ENCODE results near the gene KPTN. TPM values are rescaled to one million over a fixed set of nuclear protein-coding genes. Genes with fewer than 3 reads are reported as not detected.
A peak's percentile ranks its signal among the peaks of the same experiment; 100 is the strongest.

Gene KPTN
- total RNA-seq, 2 donors from 2014 or later, result 14.7 to 22.9 TPM

DNA sequence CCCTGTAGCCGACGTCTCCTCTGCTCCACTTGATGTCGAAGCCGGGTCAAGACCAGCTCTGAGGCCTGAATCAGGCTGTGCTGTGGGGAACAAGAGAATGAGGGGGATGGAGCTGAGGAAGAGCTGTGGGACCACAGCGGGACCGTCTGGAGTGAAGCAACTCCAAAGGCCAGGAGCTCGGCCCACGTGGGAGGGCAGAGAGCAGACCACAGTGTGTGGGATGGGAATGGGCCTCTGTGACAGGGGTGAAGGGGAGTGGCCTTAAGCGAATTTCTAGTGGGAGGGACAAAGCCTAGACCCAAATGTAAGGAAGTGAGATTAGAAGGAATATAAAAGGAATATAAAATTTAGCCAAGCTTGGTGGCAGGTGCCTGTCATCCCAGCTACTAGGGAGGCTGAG, 8.6 kb downstream of the KPTN start:
- 80 to 91% methylated on average over 7 to 9 of the region's 9 CpGs for WGBS, 2 experiments (ENCODE audit: insufficient coverage in 1 of 2, insufficient read length in 1 of 2)
- Mint-ChIP-seq H3K36me3 (ENCODE audit: low read depth) (no peaks in the 10 kb centered on the region), H3K4me3 (no peak overlapping the region), H3K27me3 (ENCODE audit: insufficient read depth) (peaks cover 15% of the 10 kb centered on the region), H3K4me1 (peaks cover 9% of the 10 kb centered on the region), H3K9me3 (no peaks in the 10 kb centered on the region), H3K27ac (no peak overlapping the region)
- H3K27me3 ChIP-seq (ENCODE audit: control insufficient read depth, insufficient read depth, low read length, poor library complexity, severe bottlenecking), result peaks cover 5% of the 10 kb centered on the region
- no peak overlapping the region for H3K4me3 ChIP-seq (ENCODE audit: low read length)
- DNase-seq, result no peak
- TF ChIP-seq CTCF (conservative IDR thresholded peaks at IDR 0.05), result no peak
- no peaks in the 10 kb centered on the region for H3K4me1 ChIP-seq (ENCODE audit: control insufficient read depth, insufficient read depth, low read length)
- H3K9me3 ChIP-seq (ENCODE audit: control insufficient read depth, low read length), result no peaks in the 10 kb centered on the region
- no peak overlapping the region for H3K27ac ChIP-seq (ENCODE audit: low read depth, low read length)
- H3K36me3 ChIP-seq (ENCODE audit: control insufficient read depth, insufficient read depth, low read length), result no peaks in the 10 kb centered on the region
- no peak overlapping the region for H3K9ac ChIP-seq (ENCODE audit: extremely low read depth, low read length, poor library complexity, severe bottlenecking)

- no peaks in the 10 kb centered on the region for H3K9me3 ChIP-seq (ENCODE audit: control insufficient read depth, low read length)
- no peaks in the 10 kb centered on the region for H3K36me3 ChIP-seq (ENCODE audit: control insufficient read depth, insufficient read depth, low read length)
- no peaks in the 10 kb centered on the region for H3K4me1 ChIP-seq (ENCODE audit: control insufficient read depth, insufficient read depth, low read length)
- DNase-seq, result no peak
- no peaks in the 10 kb centered on the region for H3K36me3 Mint-ChIP-seq (ENCODE audit: low read depth)
- no peak for TF ChIP-seq CTCF (conservative IDR thresholded peaks at IDR 0.05)
- peaks cover 31% of the 10 kb centered on the region for H3K27me3 Mint-ChIP-seq (ENCODE audit: insufficient read depth)
- no peak overlapping the region for H3K27ac Mint-ChIP-seq
- no peak overlapping the region for H3K4me3 ChIP-seq (ENCODE audit: low read length)
- H3K9me3 Mint-ChIP-seq, result no peaks in the 10 kb centered on the region
- WGBS, 2 experiments (ENCODE audit: insufficient coverage in 1 of 2, insufficient read length in 1 of 2), result 85 to 91% methylated on average over 3 to 10 of the region's 10 CpGs
- H3K4me1 Mint-ChIP-seq, result peaks cover 13% of the 10 kb centered on the region
- no peak overlapping the region for H3K27ac ChIP-seq (ENCODE audit: low read depth, low read length)
- no peak overlapping the region for H3K4me3 Mint-ChIP-seq
- H3K27me3 ChIP-seq (ENCODE audit: control insufficient read depth, insufficient read depth, low read length, poor library complexity, severe bottlenecking), result peaks cover 5% of the 10 kb centered on the region
- H3K9ac ChIP-seq (ENCODE audit: extremely low read depth, low read length, poor library complexity, severe bottlenecking), result no peak overlapping the region
Measured at GRCh38 chr19:47473336-47473735, 10.7 kb downstream of the KPTN start.

GRCh38 chr19:47471733-47472457, 12.1 kb downstream of the KPTN start, which contains the start of gene SLC8A2:
SLC8A2 (minus strand) TSS chr19:47471893; CDS start chr19:47466403, 5,490 bp downstream.
- Mint-ChIP-seq H3K4me3 (peak within 1 kb of the TSS; percentile 59), H3K27ac (no peak within 1 kb of the TSS), H3K36me3 (ENCODE audit: low read depth) (no peaks in the 10 kb centered on the region), H3K27me3 (ENCODE audit: insufficient read depth) (peaks cover 39% of the 10 kb centered on the region), H3K4me1 (peaks cover 13% of the 10 kb centered on the region), H3K9me3 (no peaks in the 10 kb centered on the region)
- Histone ChIP-seq H3K4me1 (ENCODE audit: control insufficient read depth, insufficient read depth, low read length) (no peaks in the 10 kb centered on the region), H3K4me3 (ENCODE audit: low read length) (peak within 1 kb of the TSS; percentile 79), H3K27ac (ENCODE audit: low read depth, low read length) (no peak within 1 kb of the TSS), H3K9ac (ENCODE audit: extremely low read depth, low read length, poor library complexity, severe bottlenecking) (no peak within 1 kb of the TSS), H3K27me3 (ENCODE audit: control insufficient read depth, insufficient read depth, low read length, poor library complexity, severe bottlenecking) (peaks cover 5% of the 10 kb centered on the region), H3K9me3 (ENCODE audit: control insufficient read depth, low read length) (no peaks in the 10 kb centered on the region), H3K36me3 (ENCODE audit: control insufficient read depth, insufficient read depth, low read length) (no peaks in the 10 kb centered on the region)
- WGBS, 2 experiments (ENCODE audit: insufficient coverage in 1 of 2, insufficient read length in 1 of 2), result 6 to 36% methylated on average over 2 to 19 of the region's 29 CpGs
- DNase-seq, result peak; percentile 97
- TF ChIP-seq CTCF (conservative IDR thresholded peaks at IDR 0.05), result no peak
